NCI-H226 (cell line): ENCODE data around the gene PLD5.
"Not testable (repeated sequence)": the region's sequence is repeated elsewhere in the genome, so short reads cannot be mapped to it uniquely, and the experiment has no call there.

ENCODE experiments used
- DNase-seq: peaks from one replicate; pipeline ENCODE4 v3.0.0-alpha.2; 2015

The PLD5 gene

GRCh38 chr1:242206994-242207393 is 317.5 kb downstream of the PLD5 start:
- no peak for DNase-seq

- no peak for DNase-seq
Measured at GRCh38 chr1:242205622-242206489, 318.6 kb downstream of the PLD5 start.

- DNase-seq = no peak
Measured at GRCh38 chr1:242203262-242203661, 321.2 kb downstream of the PLD5 start.

- no peak for DNase-seq
Measured at GRCh38 chr1:242201090-242201489, 323.4 kb downstream of the PLD5 start.

- no peak for DNase-seq
Measured at GRCh38 chr1:242199776-242200458, 324.6 kb downstream of the PLD5 start.

- DNase-seq = no peak
Measured at GRCh38 chr1:242197907-242198820, 326.3 kb downstream of the PLD5 start.

- no peak for DNase-seq
Measured at GRCh38 chr1:242196914-242197313, 327.6 kb downstream of the PLD5 start.

- no peak for DNase-seq
Measured at GRCh38 chr1:242196101-242196500, 328.4 kb downstream of the PLD5 start.

GRCh38 chr1:242189591-242189990 is 334.9 kb downstream of the PLD5 start:
- no peak for DNase-seq

GRCh38 chr1:242187816-242188215 is 336.7 kb downstream of the PLD5 start:
- DNase-seq = no peak

GRCh38 chr1:242187171-242187570 is 337.3 kb downstream of the PLD5 start:
- DNase-seq = no peak

- DNase-seq = no peak
Measured at GRCh38 chr1:242185731-242186130, 338.8 kb downstream of the PLD5 start.

- DNase-seq = no peak
Measured at GRCh38 chr1:242184955-242185354, 339.5 kb downstream of the PLD5 start.

GRCh38 chr1:242179767-242180166 is 344.7 kb downstream of the PLD5 start:
- not testable (repeated sequence) for DNase-seq

GRCh38 chr1:242178924-242179708 is 345.4 kb downstream of the PLD5 start:
- DNase-seq = no peak

GRCh38 chr1:242178436-242178835 is 346.1 kb downstream of the PLD5 start:
- no peak for DNase-seq

GRCh38 chr1:242162140-242162539 is 362.4 kb downstream of the PLD5 start:
- no peak for DNase-seq

- no peak for DNase-seq
Measured at GRCh38 chr1:242147096-242147976, 377.2 kb downstream of the PLD5 start.

GRCh38 chr1:242146652-242147051 is 377.8 kb downstream of the PLD5 start:
- DNase-seq = no peak

GRCh38 chr1:242140836-242141235 is 383.7 kb downstream of the PLD5 start:
- DNase-seq = no peak

GRCh38 chr1:242139986-242140385 is 384.5 kb downstream of the PLD5 start:
- no peak for DNase-seq
